OCI-LY3 (cell line): ENCODE data around the gene C17orf100.

Experiments
- H2AFZ ChIP-seq: fragments of 200-600, 300-600 bp; shearing (Covaris generic); 2 replicates; pipeline ENCODE4 v1.6.0; 2014; ENCODE audit warnings: antibody characterized with exemption, low read depth, low read length
- H3K27ac ChIP-seq: fragments of 200-600, 300-600 bp; sonication (generic); 2 replicates; pipeline ENCODE4 v1.5.1; 2014; ENCODE audit warnings: mild to moderate bottlenecking, low read length, moderate library complexity, mixed read lengths
- H3K27me3 ChIP-seq: fragments of 200-600, 300-600 bp; sonication (generic); 2 replicates; pipeline ENCODE4 v1.6.1; 2014; ENCODE audit warnings: low read depth, low read length, mixed read lengths
- H3K36me3 ChIP-seq: fragments of 200-600, 300-600 bp; sonication (generic); replicated peaks from 2 replicates; pipeline ENCODE3; 2014; ENCODE audit warnings: low read depth, low read length, mixed read lengths
- H3K4me1 ChIP-seq: fragments of 300-600, 200-600 bp; sonication (generic); 2 replicates; pipeline ENCODE4 v1.6.1; 2014; ENCODE audit warnings: low read length, mixed read lengths
- H3K4me2 ChIP-seq: fragments of 200-600, 300-600 bp; sonication (generic); 2 replicates; pipeline ENCODE4 v1.6.1; 2014; ENCODE audit warnings: low read length, mixed read lengths
- H3K4me3 ChIP-seq: fragments of 300-600, 200-600 bp; sonication (generic); 2 replicates; pipeline ENCODE4 v1.5.1; 2014; ENCODE audit warnings: antibody characterized with exemption, mild to moderate bottlenecking, low read length, moderate library complexity
- H3K79me2 ChIP-seq: fragments of 300-600, 200-600 bp; shearing (Covaris generic); 2 replicates; pipeline ENCODE4 v1.6.1; 2014; ENCODE audit warnings: mild to moderate bottlenecking, low read length, mixed read lengths
- H3K9ac ChIP-seq: fragments of 300-600, 200-600 bp; shearing (Covaris generic); 2 replicates; pipeline ENCODE4 v1.6.0; 2014; ENCODE audit warnings: mild to moderate bottlenecking, low read length, moderate library complexity
- H3K9me3 ChIP-seq: fragments of 200-600, 300-600 bp; shearing (Covaris generic); 2 replicates; pipeline ENCODE4 v1.6.1; 2014; ENCODE audit warnings: low read length, mixed read lengths; ENCODE audit not compliant: insufficient read depth
- H4K20me1 ChIP-seq: fragments of 200-600, 300-600 bp; sonication (generic); 2 replicates; pipeline ENCODE4 v1.6.1; 2016; ENCODE audit warnings: low read length, mixed read lengths; ENCODE audit not compliant: insufficient read depth
- CTCF ChIP-seq: fragments of 200-600, 300-600 bp; sonication (generic); IDR thresholded peaks from 2 replicates; pipeline ENCODE4 v1.5.1; 2014; ENCODE audit warnings: antibody characterized with exemption, low read length, low read depth
- EZH2phosphoT487 ChIP-seq: fragments of 200-600 bp; shearing (Covaris generic); IDR thresholded peaks from 2 replicates; pipeline ENCODE4 v1.6.1; 2018; ENCODE audit warnings: antibody characterized with exemption, mixed run types, low read depth

C17orf100 gene

GRCh38 chr17:6638046-6638908, 13.3 kb upstream of the C17orf100 start:
- Histone ChIP-seq H3K4me3 (no peak overlapping the region), H3K27me3 (no peaks in the 10 kb centered on the region), H3K36me3 (peaks cover 11% of the 10 kb centered on the region), H3K4me1 (peaks cover 8% of the 10 kb centered on the region), H2AFZ (no peak overlapping the region), H3K4me2 (no peak overlapping the region; the same call in 1 of the 2 replicates), H3K79me2 (peaks cover 37% of the 10 kb centered on the region), H3K9me3 (no peaks in the 10 kb centered on the region), H4K20me1 (no peaks in the 10 kb centered on the region), H3K27ac (no peak overlapping the region), H3K9ac (no peak overlapping the region)
- TF ChIP-seq EZH2phosphoT487 (no peak), CTCF (no peak)

GRCh38 chr17:6639014-6639585, 12.5 kb upstream of the C17orf100 start:
- Histone ChIP-seq H3K4me1 (peaks cover 8% of the 10 kb centered on the region), H3K27me3 (no peaks in the 10 kb centered on the region), H3K79me2 (peaks cover 37% of the 10 kb centered on the region), H3K4me2 (peak overlapping the region; percentile 93), H3K4me3 (peak overlapping the region; percentile 95), H3K9ac (peak overlapping the region; percentile 89), H3K27ac (no peak overlapping the region), H3K36me3 (peaks cover 12% of the 10 kb centered on the region), H3K9me3 (no peaks in the 10 kb centered on the region), H4K20me1 (no peaks in the 10 kb centered on the region), H2AFZ (no peak overlapping the region)
- TF ChIP-seq CTCF (no peak), EZH2phosphoT487 (no peak)

GRCh38 chr17:6639586-6640535, 11.7 kb upstream of the C17orf100 start:
- H2AFZ ChIP-seq, result peak overlapping the region; percentile 100
- H3K79me2 ChIP-seq, result peaks cover 37% of the 10 kb centered on the region
- H3K27ac ChIP-seq, result peak overlapping the region; percentile 84
- H3K4me2 ChIP-seq, result peak overlapping the region; percentile 93
- TF ChIP-seq EZH2phosphoT487 (no peak), CTCF (no peak)
- H3K9ac ChIP-seq, result peak overlapping the region; percentile 89
- H4K20me1 ChIP-seq, result no peaks in the 10 kb centered on the region
- H3K36me3 ChIP-seq, result peaks cover 15% of the 10 kb centered on the region
- no peaks in the 10 kb centered on the region for H3K9me3 ChIP-seq
- H3K4me3 ChIP-seq, result peak overlapping the region; percentile 95
- peaks cover 8% of the 10 kb centered on the region for H3K4me1 ChIP-seq
- no peaks in the 10 kb centered on the region for H3K27me3 ChIP-seq
